Ramos (cell line): Measurements from ENCODE around the gene NXPH3.

ENCODE experiments used
- in situ Hi-C: fragments of 300-500 bp; cut with MboI; formaldehyde crosslinking; loops from one replicate; pipeline ENCODE4 v1.14.3; 2022; ENCODE audit warnings: low sequenced_read_pairs; ENCODE audit not compliant: unreplicated experiment

Gene NXPH3

DNA sequence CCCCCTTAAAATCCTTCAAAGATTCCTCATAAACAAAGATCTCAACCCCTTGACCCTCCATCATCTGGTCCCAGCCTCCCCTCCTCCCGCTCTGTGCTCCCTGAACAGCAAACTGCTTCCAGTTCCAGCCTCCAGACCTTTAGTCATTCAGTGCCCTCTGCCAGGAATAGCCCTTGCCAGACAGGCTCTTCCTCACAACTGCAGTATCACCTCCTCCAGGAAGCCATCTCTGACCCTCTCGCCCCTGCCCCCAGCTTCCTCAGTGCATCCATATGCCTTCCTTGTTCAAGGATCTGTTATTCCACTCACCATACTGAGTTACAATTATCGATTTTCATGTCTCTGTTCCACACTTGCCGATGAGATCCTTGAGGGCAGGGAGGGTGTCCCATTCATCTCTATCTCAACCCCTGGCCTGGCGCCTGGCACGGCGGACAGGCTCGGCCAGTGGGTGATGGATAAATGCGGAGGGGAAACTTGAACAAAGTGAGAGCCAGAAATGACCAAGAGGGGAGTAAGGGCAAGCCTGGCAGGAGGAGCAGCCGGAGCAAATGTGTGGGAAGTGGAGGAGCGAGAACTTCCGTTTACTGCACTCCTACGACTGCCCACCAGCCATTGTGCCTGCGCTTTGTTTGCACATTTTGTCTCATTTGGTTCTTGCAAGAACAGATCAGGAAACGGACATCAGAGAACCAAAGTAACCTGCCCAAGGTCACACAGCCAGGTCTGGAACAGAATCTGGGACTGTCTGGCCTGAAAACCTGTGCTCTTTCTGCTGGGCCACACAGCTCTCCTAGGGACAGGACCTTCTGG is 2.0 kb upstream of the NXPH3 start:
- in situ Hi-C loops = loop anchor here (5.0 to 10.0 kb wide), 3 partner anchors 124 to 421 kb away; partner anchors contain the start of genes DLX3 and TAC4

DNA sequence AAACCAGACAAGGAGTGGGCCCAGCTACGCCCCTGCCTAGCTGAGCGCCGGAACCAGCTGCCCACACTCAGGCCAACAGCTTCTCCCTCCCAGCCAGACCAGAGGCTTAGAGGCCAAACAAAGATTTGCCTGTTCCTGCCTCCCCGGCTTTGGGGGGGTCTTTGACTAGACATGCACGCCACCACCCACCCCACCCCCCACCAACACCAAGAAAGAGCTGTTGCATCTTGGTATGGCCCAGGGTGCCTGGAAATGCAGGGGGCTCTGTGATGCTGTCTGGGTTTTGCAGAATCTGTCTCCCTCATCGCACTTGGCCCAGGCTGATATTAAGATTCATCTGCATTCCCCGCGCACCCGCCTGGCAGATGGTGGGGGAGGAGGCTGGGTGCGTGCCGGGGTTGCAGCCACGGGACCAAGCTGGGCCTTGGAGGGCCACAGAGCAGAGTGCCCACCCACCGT is 1.3 kb upstream of the NXPH3 start:
- in situ Hi-C loops = loop anchor here (5.0 to 10.0 kb wide), 3 partner anchors 123 to 420 kb away; partner anchors contain the start of genes DLX3 and TAC4

DNA sequence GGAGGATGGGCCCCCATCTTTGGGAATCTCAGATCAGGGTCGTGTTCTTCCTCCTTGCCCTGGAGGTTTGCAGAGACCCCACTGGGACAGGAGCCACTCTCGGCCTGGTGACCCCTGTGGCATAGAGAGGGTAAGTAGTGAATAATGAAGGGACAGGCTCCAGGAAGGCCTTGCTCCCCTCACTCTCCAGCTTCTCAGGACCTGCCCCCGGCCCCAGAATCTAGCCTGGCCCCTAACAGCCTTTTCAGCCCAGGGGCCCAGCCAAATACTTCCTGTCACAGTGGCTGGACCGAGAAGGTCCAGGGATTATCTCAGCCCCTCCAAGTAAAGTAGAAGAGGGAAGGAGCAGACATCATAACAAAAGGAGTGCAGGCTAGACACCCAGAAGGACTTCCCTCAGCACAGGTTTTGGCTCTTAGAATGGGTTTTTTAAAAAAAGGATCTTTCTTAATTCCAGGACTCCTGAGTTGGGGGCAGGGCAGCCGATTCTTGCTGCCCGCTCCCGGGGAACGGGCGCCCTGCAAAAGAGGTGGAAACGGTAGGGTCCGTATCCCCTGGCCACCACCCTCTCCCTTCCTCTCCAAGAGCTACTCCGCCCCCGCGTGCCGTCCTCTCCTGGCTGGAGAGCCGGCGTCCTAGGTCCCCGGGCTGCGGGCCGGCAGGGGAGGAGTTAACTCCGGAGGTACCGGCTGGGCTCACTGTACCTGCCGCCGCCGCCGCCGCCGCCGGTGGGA is 559 bp upstream of the NXPH3 start:
- in situ Hi-C loops = loop anchor here (5.0 to 10.0 kb wide), 3 partner anchors 122 to 420 kb away; partner anchors contain the start of genes DLX3 and TAC4

DNA sequence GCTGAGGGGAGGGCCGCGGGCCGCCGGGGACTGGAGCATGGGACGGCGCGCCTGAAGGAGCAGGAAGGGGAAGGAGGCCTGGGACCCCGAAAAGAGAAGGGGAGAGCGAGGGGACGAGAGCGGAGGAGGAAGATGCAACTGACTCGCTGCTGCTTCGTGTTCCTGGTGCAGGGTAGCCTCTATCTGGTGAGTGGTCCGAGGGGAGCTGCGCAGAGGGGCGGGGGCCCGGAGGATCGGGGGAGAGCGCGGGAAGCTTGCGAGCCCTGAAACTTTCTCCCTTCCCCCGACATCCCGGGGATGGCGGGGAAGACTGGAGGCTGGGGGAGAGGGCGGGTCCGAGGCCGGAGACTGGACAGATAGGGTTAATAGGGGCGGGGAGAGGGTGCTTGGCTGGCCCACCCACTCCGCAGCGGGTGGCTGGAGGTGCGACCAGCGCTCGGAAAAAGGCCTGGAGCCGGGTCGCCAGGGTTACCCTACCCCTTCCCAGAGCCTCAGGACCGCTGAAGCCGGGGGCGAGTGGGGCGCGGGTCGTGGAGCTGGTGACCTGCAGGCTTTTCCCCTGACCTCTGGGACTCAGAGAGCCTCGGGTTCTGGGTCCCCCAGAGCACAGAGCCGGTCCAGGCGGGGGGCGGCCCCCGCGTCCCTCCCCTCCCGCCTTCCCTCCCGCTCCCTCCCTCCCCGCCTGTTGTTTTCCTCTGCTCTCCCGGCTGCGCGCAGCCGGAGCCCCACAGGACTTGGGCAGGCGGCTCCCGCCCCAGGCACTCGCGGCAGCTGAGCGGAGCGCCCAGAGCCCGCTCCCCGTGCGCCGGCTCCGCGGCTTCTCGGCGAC is 631 bp downstream of the NXPH3 start:
- in situ Hi-C loops = loop anchor here (10.0 kb wide), 1 partner anchor 418 kb away; the partner anchor contains the start of gene DLX3

DNA sequence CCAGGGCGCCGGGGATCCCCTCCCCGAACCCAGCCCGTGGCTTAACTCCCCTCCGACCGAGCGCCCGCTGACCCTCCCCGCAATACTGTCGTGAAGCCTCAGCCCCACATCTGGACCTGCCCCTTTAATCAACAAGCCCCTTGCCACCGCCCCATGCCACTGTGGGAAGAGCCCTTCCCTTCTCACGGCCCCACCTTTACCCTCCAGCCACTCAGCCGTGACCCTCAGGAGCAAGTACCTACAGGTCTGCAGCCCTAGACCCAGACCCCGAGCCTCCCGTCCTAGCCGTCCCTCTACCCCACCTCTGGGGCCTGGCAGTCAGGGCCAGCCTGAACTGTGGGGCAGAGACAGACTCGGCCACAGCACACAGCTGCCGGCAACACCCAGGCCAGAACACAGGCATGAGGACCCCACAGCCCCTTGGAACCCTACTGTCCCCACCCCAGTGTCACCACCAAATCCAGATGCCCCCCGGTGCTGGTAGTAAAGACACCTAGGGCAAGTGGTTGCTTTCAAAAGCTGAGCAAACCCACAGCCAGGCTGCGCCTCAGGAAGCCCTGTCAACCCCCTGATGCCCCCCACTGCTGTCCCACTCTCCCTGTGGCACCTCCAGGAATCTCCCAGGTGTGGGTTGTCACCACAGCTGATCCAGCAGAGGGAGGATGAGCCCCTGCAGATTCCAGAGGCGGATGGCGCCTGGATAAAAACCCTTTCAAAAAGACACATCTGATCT is 1.4 kb downstream of the NXPH3 start:
- in situ Hi-C loops = loop anchor here (10.0 kb wide), 1 partner anchor 418 kb away; the partner anchor contains the start of gene DLX3

DNA sequence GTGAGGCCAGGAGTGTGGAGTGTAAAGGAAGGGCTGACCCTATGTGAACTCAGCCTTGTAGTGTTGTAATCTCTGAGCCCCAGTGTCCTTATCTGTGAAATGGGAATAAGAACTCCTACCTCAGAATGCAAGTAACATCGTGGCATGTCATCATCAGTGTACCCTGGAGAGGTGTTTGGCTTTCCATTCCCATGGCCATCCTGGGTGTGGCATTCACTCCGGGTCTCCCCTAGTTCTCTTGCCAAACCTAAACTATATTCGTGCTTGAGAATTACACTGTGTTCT is 1.9 kb downstream of the NXPH3 start:
- in situ Hi-C loops = loop anchor here (10.0 kb wide), 1 partner anchor 417 kb away; the partner anchor contains the start of gene DLX3

DNA sequence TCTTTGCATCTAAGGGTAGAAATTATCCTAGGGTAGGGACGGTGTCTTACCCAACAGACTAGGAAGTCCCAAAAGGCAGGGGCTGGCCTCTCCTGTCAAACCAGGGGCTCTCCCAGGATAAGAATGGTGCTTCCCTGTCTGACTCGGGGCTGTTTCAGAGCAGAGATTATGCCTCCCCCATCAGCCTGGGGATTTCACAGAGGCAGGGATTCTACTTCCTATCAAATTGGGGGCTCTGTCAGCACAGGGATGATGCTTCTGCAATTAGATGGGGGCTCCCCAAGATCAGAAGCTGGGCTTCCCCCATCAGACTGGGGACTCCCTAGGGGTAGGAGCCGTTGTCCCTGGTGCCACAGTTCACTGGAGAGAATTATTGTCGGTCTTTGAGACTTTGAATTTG is 2.3 kb downstream of the NXPH3 start:
- in situ Hi-C loops = loop anchor here (10.0 kb wide), 1 partner anchor 417 kb away; the partner anchor contains the start of gene DLX3

DNA sequence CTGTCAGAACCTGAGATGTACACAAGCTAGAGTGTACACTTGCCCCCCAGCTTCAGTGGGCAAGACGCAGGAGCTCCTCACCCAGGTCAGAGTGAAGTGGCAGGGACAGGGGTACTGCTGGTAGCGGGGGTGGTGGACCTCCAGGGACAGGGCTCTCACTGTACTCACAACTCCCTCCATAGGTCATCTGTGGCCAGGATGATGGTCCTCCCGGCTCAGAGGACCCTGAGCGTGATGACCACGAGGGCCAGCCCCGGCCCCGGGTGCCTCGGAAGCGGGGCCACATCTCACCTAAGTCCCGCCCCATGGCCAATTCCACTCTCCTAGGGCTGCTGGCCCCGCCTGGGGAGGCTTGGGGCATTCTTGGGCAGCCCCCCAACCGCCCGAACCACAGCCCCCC is 2.7 kb downstream of the NXPH3 start:
- in situ Hi-C loops = loop anchor here (10.0 kb wide), 1 partner anchor 416 kb away; the partner anchor contains the start of gene DLX3

DNA sequence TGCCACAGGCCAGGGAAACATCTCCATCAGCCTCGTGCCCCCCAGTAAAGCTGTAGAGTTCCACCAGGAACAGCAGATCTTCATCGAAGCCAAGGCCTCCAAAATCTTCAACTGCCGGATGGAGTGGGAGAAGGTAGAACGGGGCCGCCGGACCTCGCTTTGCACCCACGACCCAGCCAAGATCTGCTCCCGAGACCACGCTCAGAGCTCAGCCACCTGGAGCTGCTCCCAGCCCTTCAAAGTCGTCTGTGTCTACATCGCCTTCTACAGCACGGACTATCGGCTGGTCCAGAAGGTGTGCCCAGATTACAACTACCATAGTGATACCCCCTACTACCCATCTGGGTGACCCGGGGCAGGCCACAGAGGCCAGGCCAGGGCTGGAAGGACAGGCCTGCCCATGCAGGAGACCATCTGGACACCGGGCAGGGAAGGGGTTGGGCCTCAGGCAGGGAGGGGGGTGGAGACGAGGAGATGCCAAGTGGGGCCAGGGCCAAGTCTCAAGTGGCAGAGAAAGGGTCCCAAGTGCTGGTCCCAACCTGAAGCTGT is 3.4 kb downstream of the NXPH3 start:
- in situ Hi-C loops = loop anchor here (10.0 kb wide), 1 partner anchor 416 kb away; the partner anchor contains the start of gene DLX3

DNA sequence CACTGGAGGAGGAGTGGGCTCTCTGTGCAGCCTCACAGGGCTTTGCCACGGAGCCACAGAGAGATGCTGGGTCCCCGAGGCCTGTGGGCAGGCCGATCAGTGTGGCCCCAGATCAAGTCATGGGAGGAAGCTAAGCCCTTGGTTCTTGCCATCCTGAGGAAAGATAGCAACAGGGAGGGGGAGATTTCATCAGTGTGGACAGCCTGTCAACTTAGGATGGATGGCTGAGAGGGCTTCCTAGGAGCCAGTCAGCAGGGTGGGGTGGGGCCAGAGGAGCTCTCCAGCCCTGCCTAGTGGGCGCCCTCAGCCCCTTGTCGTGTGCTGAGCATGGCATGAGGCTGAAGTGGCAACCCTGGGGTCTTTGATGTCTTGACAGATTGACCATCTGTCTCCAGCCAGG is 3.9 kb downstream of the NXPH3 start:
- in situ Hi-C loops = loop anchor here (10.0 kb wide), 1 partner anchor 415 kb away; the partner anchor contains the start of gene DLX3

DNA sequence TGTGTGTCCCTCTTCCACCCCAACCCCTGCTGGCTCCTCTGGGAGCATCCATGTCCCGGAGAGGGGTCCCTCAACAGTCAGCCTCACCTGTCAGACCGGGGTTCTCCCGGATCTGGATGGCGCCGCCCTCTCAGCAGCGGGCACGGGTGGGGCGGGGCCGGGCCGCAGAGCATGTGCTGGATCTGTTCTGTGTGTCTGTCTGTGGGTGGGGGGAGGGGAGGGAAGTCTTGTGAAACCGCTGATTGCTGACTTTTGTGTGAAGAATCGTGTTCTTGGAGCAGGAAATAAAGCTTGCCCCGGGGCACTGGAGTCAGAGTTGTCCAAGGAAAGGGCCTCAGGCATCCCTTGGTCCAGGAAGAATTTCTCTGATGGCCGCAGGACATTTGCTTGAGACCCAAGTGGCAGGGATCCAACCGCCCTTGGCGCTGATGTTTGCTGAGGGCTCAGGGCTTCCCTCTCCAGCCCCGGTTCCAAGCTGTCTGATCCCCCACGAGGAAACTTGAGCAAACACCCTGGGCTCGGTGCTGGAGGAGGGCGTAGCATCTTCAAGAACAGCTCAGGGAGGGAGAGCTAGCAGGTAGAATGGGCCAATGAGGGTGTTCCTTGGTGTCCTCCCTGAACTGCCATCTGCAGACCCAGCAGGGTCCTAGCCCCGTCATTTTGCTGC is 4.5 kb downstream of the NXPH3 start:
- in situ Hi-C loops = no loop called here

DNA sequence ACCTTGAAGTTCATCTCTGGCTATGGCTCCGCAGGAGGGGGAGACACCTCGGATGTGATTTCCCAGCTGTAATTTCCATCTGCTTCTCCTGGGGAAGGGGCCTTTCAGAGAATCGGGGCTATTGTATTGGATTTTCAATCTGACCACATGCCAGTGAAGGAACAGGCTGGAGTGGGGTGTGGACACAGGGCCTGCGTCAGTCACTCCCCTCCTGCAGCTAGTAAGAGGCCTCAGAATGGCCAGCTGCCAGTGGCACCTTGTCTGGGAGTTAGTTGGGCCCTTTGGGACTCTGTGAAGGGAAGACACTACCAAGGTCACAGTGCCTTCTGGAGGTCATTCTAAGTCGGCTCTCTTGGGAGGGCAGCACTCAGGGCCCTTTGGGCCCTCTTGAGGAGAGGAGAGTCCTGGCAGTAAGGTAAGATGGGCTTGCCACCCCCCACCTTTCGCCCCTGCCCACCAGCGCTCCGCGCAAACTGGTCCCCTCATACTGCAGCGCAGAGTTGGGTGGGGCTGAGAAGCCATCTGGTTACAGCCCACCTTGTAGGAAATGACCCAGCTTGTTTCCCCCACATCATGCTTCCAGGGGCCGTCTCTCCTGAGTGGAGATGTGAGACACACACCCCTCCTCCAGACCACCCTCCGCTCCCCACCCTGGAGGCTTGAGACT is 5.4 kb downstream of the NXPH3 start:
- in situ Hi-C loops = no loop called here

DNA sequence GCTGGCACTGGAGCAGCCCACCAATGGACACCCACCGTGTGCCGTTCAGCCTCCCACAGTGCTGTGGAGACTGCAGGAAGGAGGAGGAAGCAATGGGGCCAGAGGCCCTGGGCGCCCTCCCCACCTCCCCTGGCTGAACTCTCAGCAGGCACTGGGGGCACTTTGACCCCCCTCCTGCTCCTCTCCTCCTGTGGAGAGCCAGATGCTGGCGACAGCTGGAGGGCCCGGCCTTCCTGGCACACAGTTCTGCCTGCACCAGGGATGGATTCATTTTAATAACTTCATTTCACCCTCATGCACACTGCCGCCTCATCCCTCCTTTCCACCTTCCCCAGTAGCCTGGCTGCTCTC is 6.0 kb downstream of the NXPH3 start:
- in situ Hi-C loops = no loop called here

DNA sequence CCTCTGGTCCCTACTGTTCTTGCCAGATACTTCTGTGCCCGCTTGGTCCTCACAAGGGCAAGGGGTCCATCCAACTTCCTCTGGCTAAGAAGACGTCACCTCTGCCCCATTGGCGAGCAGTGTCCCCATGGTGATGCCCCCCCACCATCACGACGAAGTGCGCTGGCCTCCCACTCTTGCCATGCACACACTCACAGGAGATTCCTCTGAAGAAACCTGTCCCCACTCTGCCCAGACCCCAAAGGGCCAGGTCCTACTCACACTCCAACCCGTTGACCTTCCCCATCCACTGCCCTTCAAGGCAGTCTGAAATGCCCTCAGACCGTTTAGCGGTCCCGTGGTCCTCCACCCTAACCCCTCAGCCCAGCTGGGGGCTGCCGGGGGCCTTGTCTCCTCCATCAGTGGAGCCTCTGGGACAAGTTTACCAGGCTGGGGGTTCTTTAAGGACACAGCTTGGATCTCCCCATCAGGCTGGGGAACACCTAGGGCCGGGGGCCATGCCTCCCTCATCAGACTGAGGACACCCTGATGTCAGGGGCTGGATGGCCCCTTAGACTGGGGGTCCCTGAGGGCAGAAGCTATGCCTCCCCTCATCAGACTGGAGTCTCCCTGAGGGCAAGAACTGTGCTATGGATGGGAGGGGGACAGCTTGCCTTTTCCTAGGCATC is 6.5 kb downstream of the NXPH3 start:
- in situ Hi-C loops = no loop called here

DNA sequence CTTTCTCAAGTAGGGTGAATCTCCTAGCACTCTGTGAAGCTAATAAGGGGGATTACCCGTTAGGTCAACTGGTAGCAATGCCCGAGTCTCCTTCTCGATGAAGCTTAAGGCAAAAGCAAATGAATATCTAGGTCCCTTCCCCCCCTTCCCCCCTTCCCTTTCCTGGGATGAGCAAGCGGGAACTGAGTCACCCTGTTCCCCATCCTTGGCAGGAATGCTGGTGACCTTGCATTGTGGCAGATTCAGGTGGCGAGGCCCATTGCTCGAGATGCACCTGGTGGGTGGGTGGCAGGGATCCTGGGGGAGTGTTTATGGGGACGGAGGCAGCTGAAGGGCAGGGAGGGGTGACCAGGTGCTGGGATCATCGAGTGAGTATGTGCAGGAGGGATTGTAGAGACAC is 7.1 kb downstream of the NXPH3 start:
- in situ Hi-C loops = no loop called here

DNA sequence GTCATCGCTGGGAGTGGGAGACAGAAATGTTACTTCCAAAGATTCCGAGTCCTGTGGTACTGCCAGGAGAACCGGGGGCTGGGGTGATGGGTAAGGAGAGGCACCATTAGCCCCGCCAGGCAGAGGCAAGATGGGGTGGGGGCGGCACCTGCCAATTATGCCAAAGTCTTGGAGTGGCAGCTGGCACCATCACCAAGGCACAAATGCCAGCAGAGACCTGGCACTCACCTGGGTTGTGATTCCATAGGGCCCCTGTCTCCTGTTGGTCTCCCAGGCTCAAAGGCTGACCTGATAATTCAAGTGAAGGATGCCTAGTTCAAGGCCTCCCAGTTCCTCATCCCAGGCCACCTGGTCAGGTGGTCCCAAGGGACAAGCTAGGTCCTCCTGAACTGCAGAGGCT is 7.6 kb downstream of the NXPH3 start:
- in situ Hi-C loops = no loop called here

DNA sequence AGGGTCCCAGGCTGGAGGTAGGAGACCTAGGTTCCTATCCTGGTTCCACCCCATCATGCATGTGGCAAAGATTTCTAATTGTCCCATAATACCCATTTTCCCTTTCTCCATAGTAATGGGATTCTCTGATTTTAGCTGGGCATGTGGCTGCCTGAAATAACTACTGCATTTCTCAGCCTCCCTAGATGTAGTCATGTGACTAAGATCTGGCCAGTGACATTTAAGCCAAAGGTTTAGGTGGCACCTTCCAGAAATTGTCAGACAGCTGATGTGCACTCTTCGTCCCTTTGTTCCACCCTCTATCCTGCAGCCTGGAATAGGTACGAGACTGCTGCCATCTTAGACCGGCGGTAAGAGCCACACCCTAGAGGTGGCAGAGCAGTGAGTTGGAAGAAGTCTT is 8.2 kb downstream of the NXPH3 start:
- in situ Hi-C loops = no loop called here
